Inflammatory macrophage treated with lipopolysaccharide for 4 hours (primary cell): Measurements from ENCODE around the gene MRPS12.
"Not testable (repeated sequence)": the region's sequence is repeated elsewhere in the genome, so short reads cannot be mapped to it uniquely, and the experiment has no call there.

Experiments used
- DNase-seq: peaks from one replicate; pipeline ENCODE4 v3.0.0-alpha.2; 2020

Gene MRPS12

GRCh38 chr19:38912600-38913514, 17.9 kb upstream of the MRPS12 start:
- peak; percentile 52 for DNase-seq

- no peak for DNase-seq
These were observed 16.8 kb upstream of the MRPS12 start for GRCh38 chr19:38913958-38914357.

GRCh38 chr19:38915329-38916321, 15.1 kb upstream of the MRPS12 start:
- DNase-seq = no peak

- no peak for DNase-seq
These were observed 13.2 kb upstream of the MRPS12 start for GRCh38 chr19:38917516-38917915.

- no peak for DNase-seq
These were observed 12.7 kb upstream of the MRPS12 start for GRCh38 chr19:38917921-38918491.

- DNase-seq = no peak
These were observed 12.2 kb upstream of the MRPS12 start for GRCh38 chr19:38918526-38918925.

GRCh38 chr19:38919837-38920601, 10.7 kb upstream of the MRPS12 start:
- no peak for DNase-seq

GRCh38 chr19:38920602-38921419, 9.9 kb upstream of the MRPS12 start:
- no peak for DNase-seq

- no peak for DNase-seq
These were observed 9.1 kb upstream of the MRPS12 start for GRCh38 chr19:38921420-38922274.

- DNase-seq = no peak
These were observed 8.3 kb upstream of the MRPS12 start for GRCh38 chr19:38922482-38922881.

- DNase-seq = no peak
These were observed 6.4 kb upstream of the MRPS12 start for GRCh38 chr19:38924388-38924787.

- no peak for DNase-seq
These were observed 2.2 kb upstream of the MRPS12 start for GRCh38 chr19:38928391-38929001.

- peak; percentile 93 for DNase-seq
These were observed 592 bp upstream of the MRPS12 start, which contains the start of gene SARS2 for GRCh38 chr19:38929929-38930775. TSS of gene SARS2 (minus strand) at chr19:38930763. CDS start at chr19:38930736, 27 bp downstream.

- DNase-seq = no peak
These were observed 713 bp downstream of the MRPS12 start for GRCh38 chr19:38931521-38931793.

- peak; percentile 48 for DNase-seq
These were observed 1.9 kb downstream of the MRPS12 start for GRCh38 chr19:38932425-38933179.

GRCh38 chr19:38933544-38933943, 2.8 kb downstream of the MRPS12 start:
- no peak for DNase-seq

- no peak for DNase-seq
These were observed 9.2 kb downstream of the MRPS12 start for GRCh38 chr19:38939957-38940356.

GRCh38 chr19:38941466-38941865, 10.7 kb downstream of the MRPS12 start:
- DNase-seq = not testable (repeated sequence)
